GM12878 (cell line): ENCODE results near the gene SLC22A3. TPM values are rescaled to one million over a fixed set of nuclear protein-coding genes. Genes with fewer than 3 reads are reported as not detected.

Source experiments
- ATAC-seq: fragments of 200-7000 bp; cut with Tn5 transposase; 3 replicates; pipeline ENCODE4 v1.9.1; 2020; ENCODE audit warnings: mild to moderate bottlenecking, moderate library complexity
- BruUV-seq: library from RNA; stranded (reverse); fragments of 400-500 nt; replicated peaks from 2 replicates; lab custom pipeline; 2021; lab: Mats Ljungman, UMichigan
- CTCF ChIA-PET: fragments of 300-600 bp; sonication (Branson Sonifier 250); formaldehyde crosslinking; extraction: SDS; loops from one replicate; lab custom pipeline; 2021; ENCODE audit warnings: inconsistent platforms; lab: Yijun Ruan, JAX
- POLR2A ChIA-PET: fragments of 350-600 bp; formaldehyde crosslinking; extraction: SDS; loops from one replicate; lab custom pipeline; 2021; ENCODE audit warnings: inconsistent platforms; lab: Charles Lee
- RAD21 ChIA-PET: fragments of 300-600 bp; sonication (Branson Sonifier 250); formaldehyde crosslinking; loops from one replicate; lab custom pipeline; 2023; ENCODE audit warnings: antibody characterized with exemption; ENCODE audit not compliant: unreplicated experiment; lab: Charles Lee
- SMC1A ChIA-PET: fragments of 300-600 bp; sonication (Branson Sonifier 250); formaldehyde crosslinking; loops from one replicate; lab custom pipeline; 2023; ENCODE audit not compliant: unreplicated experiment, uncharacterized antibody; lab: Charles Lee
- DNase-seq: peaks from one replicate; pipeline ENCODE4 v3.0.0-alpha.2; 2011; ENCODE audit warnings: low read depth, low spot score
- FAIRE-seq: peaks from 3 replicates; lab custom pipeline; 2011; peaks lifted over from hg19 to GRCh38; lab: Jason Lieb, UNC
- H2AFZ ChIP-seq: 2 replicates; pipeline ENCODE4 v1.6.0; 2011; ENCODE audit warnings: low read depth, low read length, control low read depth; ENCODE audit not compliant: control insufficient read depth
- H3K27ac ChIP-seq: 2 replicates; pipeline ENCODE4 v1.5.1; 2011; ENCODE audit warnings: control low read depth; ENCODE audit not compliant: control insufficient read depth, insufficient read depth
- H3K27me3 ChIP-seq, 2 experiments: replicated peaks in 1 of 2; 2 replicates each; pipeline versions ENCODE4 v1.6.0 to v1.6.1; 2011; ENCODE audit warnings: low read length in 1 of 2; ENCODE audit not compliant: control insufficient read depth in 2 of 2, insufficient read depth in 2 of 2
- H3K36me3 ChIP-seq, 2 experiments: 2 replicates each; pipeline ENCODE4 v1.5.1; 2011; ENCODE audit warnings: low read length in 1 of 2; ENCODE audit not compliant: control insufficient read depth in 2 of 2, insufficient read depth in 2 of 2
- H3K4me1 ChIP-seq: 2 replicates; pipeline ENCODE4 v1.6.1; 2011; ENCODE audit warnings: mild to moderate bottlenecking, low read length, moderate library complexity, mixed read lengths; ENCODE audit not compliant: control insufficient read depth, insufficient read depth
- H3K4me2 ChIP-seq: 2 replicates; pipeline ENCODE4 v1.6.0; 2011; ENCODE audit warnings: control low read depth; ENCODE audit not compliant: control insufficient read depth, insufficient read depth
- H3K4me3 ChIP-seq: fragments of 200-600 bp; sonication (generic); 2 replicates; pipeline ENCODE4 v1.5.1; 2016
- H3K79me2 ChIP-seq: 2 replicates; pipeline ENCODE4 v1.6.0; 2011; ENCODE audit warnings: low read length; ENCODE audit not compliant: control insufficient read depth, insufficient read depth
- H3K9ac ChIP-seq: 2 replicates; pipeline ENCODE4 v1.8.0; 2011; ENCODE audit warnings: low read length, control low read depth, mixed read lengths; ENCODE audit not compliant: control insufficient read depth, insufficient read depth
- H3K9me3 ChIP-seq: replicated peaks from 3 replicates; pipeline ENCODE4 v1.5.1; 2011; ENCODE audit warnings: mild to moderate bottlenecking, low read length; ENCODE audit not compliant: control insufficient read depth, insufficient read depth
- H4K20me1 ChIP-seq: 2 replicates; pipeline ENCODE4 v1.6.0; 2011; ENCODE audit not compliant: control insufficient read depth, insufficient read depth
- ATF7 ChIP-seq: fragments of 450-650 bp; IDR thresholded peaks from 2 replicates; pipeline ENCODE4 v1.6.1; 2016; ENCODE audit warnings: low read depth, mild to moderate bottlenecking
- CHD2 ChIP-seq: IDR thresholded peaks from 2 replicates; pipeline ENCODE4 v1.6.1; 2011; ENCODE audit warnings: low read depth, low read length, improper control_type of control experiment, borderline replicate concordance
- FOXK2 ChIP-seq: fragments of 450-650 bp; IDR thresholded peaks from 2 replicates; pipeline ENCODE4 v1.6.1; 2017; ENCODE audit warnings: mild to moderate bottlenecking, moderate library complexity
- HCFC1 ChIP-seq: fragments of 150-350 bp; IDR thresholded peaks from 2 replicates; pipeline ENCODE4 v1.6.1; 2014; ENCODE audit warnings: low read length
- PAX5 ChIP-seq: IDR thresholded peaks from 2 replicates; pipeline ENCODE4 v1.6.1; 2011; ENCODE audit warnings: low read depth, low read length, borderline replicate concordance
- POLR2A ChIP-seq: IDR thresholded peaks from 2 replicates; pipeline ENCODE4 v1.6.1; 2011; ENCODE audit warnings: low read depth, mild to moderate bottlenecking, low read length
- SPI1 ChIP-seq: IDR thresholded peaks from 2 replicates; pipeline ENCODE4 v1.6.1; 2011; ENCODE audit warnings: low read depth, mild to moderate bottlenecking, low read length, moderate library complexity, borderline replicate concordance; ENCODE audit not compliant: insufficient read depth
- SRF ChIP-seq, 2 experiments: IDR thresholded peaks; 2 replicates each; pipeline ENCODE4 v1.6.1; 2011; ENCODE audit warnings: low read depth in 2 of 2, low read length in 2 of 2, mild to moderate bottlenecking in 1 of 2, moderate library complexity in 1 of 2
- WGBS: methylation state at CpG from one replicate; pipeline ENCODE4 v1.1.6; 2016; ENCODE audit warnings: low lambda C conversion rate; ENCODE audit not compliant: insufficient replicate concordance, insufficient coverage; ENCODE audit errors: missing lambda C conversion rate; 5-methylcytosine and 5-hydroxymethylcytosine counted together
- in situ Hi-C: fragments of 300-500 bp; cut with MboI; formaldehyde crosslinking; loops from 9 replicates; pipeline ENCODE4 v1.14.3; 2018; ENCODE audit warnings: mixed read lengths
- intact Hi-C: fragments of 100-400 bp; cut with micrococcal nuclease; formaldehyde crosslinking; loops from one replicate; pipeline ENCODE4 v1.14.2; 2022; ENCODE audit not compliant: unreplicated experiment
- polyA plus RNA-seq, 11 experiments: library from polyadenylated mRNA; depleted of rRNA in 4 of 11; unstranded in 6 of 11; stranded (reverse) in 5 of 11; fragments of >200 nt; fragmentation: Nextera tagmentation in 4 of 11; fragmentation: Illumina TruSeq in 1 of 11; extraction: Ambion mirVana in 4 of 11; extraction: Trizol in 1 of 11; gene quantifications; 1 replicate in 1 of 11; 2 replicates in 10 of 11; pipeline versions ENCODE4 v1.2.1 to v1.2.3, GENCODE V29; 2011 to 2016; ENCODE audit warnings: inconsistent platforms in 2 of 11, missing spikeins in 2 of 11, low read depth in 1 of 11
- total RNA-seq, 4 experiments: library from RNA; depleted of rRNA in 3 of 4; stranded (reverse); fragments of >200 nt in 3 of 4; fragmentation: Illumina TruSeq in 1 of 4; extraction: Trizol in 1 of 4; gene quantifications; 2 replicates each; pipeline versions ENCODE4 v1.2.1 to v1.2.3, GENCODE V29; 2013 to 2021
- TF ChIP-seq, protein P1 (sequence below): IDR thresholded peaks from 2 replicates; pipeline ENCODE4 v1.6.1; 2012; ENCODE audit warnings: low read depth, low read length, improper control_type of control experiment
- TF ChIP-seq, protein P2 (sequence below): fragments of 450-650 bp; formaldehyde crosslinking; IDR thresholded peaks from 2 replicates; pipeline ENCODE4 v1.5.0; 2022; ENCODE audit warnings: mild to moderate bottlenecking, missing genetic modification characterization
- TF ChIP-seq, protein P3 (sequence below): fragments of 150-350 bp; IDR thresholded peaks from 2 replicates; pipeline ENCODE4 v1.6.1; 2016; ENCODE audit warnings: low read depth, low read length

The SLC22A3 gene
- total and polyA plus RNA-seq, 10 of the 15 experiments (the other 5 are each of a cell fraction or from before 2014, with no cell fraction given), result 0.07 to 0.15 TPM; not detected in 8

DNA sequence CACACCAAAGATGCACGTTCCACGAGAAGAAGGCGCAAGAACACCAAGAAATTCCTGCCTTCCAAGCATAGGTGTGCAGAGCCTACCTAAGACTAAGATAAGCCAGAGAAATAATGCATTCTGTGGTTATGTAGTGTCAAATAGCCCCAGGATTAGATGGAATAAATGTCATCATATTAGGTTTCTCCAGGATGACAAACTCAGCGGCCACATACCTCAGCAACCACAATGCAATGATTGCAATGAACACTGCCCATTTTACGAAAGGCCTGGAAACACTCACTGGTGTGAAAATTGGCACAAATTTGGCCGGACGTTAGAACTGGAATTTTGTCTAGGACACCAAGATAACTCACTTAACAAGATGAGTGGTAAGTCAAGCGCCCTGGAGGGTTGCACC, 129.7 kb downstream of the SLC22A3 start:
- no peaks in the 10 kb centered on the region for H3K36me3 ChIP-seq
- intact Hi-C loops, result no loop called here
- no peak overlapping the region for H3K4me2 ChIP-seq
- H2AFZ ChIP-seq, result no peak overlapping the region
- no peaks in the 10 kb centered on the region for H3K4me1 ChIP-seq
- DNase-seq (no peak), FAIRE-seq (no peak), ATAC-seq (no peak)
- CTCF ChIA-PET, result no interaction called here
- POLR2A ChIA-PET, result no interaction called here
- 43% methylated on average over 8 of the region's 8 CpGs for WGBS
- RAD21 ChIA-PET, result no interaction called here
- H3K27me3 ChIP-seq, result no peaks in the 10 kb centered on the region
- no peak overlapping the region for H3K9ac ChIP-seq
- no peak for TF ChIP-seq CHD2
- no peaks in the 10 kb centered on the region for H3K79me2 ChIP-seq
- no peaks in the 10 kb centered on the region for H4K20me1 ChIP-seq
- SMC1A ChIA-PET, result no interaction called here
- H3K4me3 ChIP-seq, result no peak overlapping the region
- H3K27ac ChIP-seq, result no peak overlapping the region
- in situ Hi-C loops, result no loop called here
- no peaks in the 10 kb centered on the region; the same call in 2 of the 3 replicates for H3K9me3 ChIP-seq
- no TSS peak for BruUV-seq

DNA sequence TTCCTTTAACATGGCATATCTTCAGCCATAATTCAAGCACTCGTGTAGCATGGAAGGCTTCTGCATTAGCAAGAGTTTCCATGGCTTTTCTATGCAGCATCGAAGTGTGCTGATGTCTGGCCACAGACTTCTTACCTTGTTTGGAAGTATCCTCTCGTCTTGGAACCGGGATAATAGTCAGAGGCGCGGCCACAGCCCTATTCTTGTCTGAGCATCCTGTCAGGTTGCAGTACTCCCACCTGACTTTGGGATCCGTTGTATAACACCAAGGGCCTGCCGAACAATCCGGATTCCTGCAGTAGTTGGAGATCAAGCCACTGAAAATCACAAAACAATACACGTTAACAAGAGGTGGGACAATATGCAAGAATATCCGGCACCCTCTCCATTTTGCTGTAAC, 138.9 kb downstream of the SLC22A3 start:
- POLR2A ChIA-PET, result no interaction called here
- FAIRE-seq (no peak), DNase-seq (no peak), ATAC-seq (no peak)
- Histone ChIP-seq H2AFZ (no peak overlapping the region), H3K4me1 (no peaks in the 10 kb centered on the region), H4K20me1 (no peaks in the 10 kb centered on the region), H3K27ac (no peak overlapping the region), H3K9ac (no peak overlapping the region), H3K79me2 (no peaks in the 10 kb centered on the region), H3K4me2 (no peak overlapping the region), H3K9me3 (no peaks in the 10 kb centered on the region), H3K36me3 (no peaks in the 10 kb centered on the region), H3K4me3 (no peak overlapping the region), H3K27me3 (no peaks in the 10 kb centered on the region; a peak in 1 of 4 replicates)
- no TSS peak for BruUV-seq
- intact Hi-C loops, result no loop called here
- WGBS, result 26% methylated on average over 11 of the region's 11 CpGs
- CTCF ChIA-PET, result no interaction called here
- SMC1A ChIA-PET, result no interaction called here
- RAD21 ChIA-PET, result no interaction called here
- in situ Hi-C loops, result no loop called here
- no peak for TF ChIP-seq SPI1
- TF ChIP-seq, protein P1, sequence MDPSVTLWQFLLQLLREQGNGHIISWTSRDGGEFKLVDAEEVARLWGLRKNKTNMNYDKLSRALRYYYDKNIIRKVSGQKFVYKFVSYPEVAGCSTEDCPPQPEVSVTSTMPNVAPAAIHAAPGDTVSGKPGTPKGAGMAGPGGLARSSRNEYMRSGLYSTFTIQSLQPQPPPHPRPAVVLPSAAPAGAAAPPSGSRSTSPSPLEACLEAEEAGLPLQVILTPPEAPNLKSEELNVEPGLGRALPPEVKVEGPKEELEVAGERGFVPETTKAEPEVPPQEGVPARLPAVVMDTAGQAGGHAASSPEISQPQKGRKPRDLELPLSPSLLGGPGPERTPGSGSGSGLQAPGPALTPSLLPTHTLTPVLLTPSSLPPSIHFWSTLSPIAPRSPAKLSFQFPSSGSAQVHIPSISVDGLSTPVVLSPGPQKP, result no peak
- TF ChIP-seq POLR2A, result no peak
- no peak for TF ChIP-seq ATF7
- TF ChIP-seq FOXK2, result no peak
- TF ChIP-seq, protein P2, sequence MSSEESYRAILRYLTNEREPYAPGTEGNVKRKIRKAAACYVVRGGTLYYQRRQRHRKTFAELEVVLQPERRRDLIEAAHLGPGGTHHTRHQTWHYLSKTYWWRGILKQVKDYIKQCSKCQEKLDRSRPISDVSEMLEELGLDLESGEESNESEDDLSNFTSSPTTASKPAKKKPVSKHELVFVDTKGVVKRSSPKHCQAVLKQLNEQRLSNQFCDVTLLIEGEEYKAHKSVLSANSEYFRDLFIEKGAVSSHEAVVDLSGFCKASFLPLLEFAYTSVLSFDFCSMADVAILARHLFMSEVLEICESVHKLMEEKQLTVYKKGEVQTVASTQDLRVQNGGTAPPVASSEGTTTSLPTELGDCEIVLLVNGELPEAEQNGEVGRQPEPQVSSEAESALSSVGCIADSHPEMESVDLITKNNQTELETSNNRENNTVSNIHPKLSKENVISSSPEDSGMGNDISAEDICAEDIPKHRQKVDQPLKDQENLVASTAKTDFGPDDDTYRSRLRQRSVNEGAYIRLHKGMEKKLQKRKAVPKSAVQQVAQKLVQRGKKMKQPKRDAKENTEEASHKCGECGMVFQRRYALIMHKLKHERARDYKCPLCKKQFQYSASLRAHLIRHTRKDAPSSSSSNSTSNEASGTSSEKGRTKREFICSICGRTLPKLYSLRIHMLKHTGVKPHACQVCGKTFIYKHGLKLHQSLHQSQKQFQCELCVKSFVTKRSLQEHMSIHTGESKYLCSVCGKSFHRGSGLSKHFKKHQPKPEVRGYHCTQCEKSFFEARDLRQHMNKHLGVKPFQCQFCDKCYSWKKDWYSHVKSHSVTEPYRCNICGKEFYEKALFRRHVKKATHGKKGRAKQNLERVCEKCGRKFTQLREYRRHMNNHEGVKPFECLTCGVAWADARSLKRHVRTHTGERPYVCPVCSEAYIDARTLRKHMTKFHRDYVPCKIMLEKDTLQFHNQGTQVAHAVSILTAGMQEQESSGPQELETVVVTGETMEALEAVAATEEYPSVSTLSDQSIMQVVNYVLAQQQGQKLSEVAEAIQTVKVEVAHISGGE (CRISPR knock-in tag), result no peak
- TF ChIP-seq PAX5, result no peak
- no peak for TF ChIP-seq SRF (IDR thresholded peaks at IDR 0.05; ENCODE audit: low read depth in 2 of 2, low read length in 2 of 2)
- no peak for TF ChIP-seq HCFC1
- TF ChIP-seq, protein P3, sequence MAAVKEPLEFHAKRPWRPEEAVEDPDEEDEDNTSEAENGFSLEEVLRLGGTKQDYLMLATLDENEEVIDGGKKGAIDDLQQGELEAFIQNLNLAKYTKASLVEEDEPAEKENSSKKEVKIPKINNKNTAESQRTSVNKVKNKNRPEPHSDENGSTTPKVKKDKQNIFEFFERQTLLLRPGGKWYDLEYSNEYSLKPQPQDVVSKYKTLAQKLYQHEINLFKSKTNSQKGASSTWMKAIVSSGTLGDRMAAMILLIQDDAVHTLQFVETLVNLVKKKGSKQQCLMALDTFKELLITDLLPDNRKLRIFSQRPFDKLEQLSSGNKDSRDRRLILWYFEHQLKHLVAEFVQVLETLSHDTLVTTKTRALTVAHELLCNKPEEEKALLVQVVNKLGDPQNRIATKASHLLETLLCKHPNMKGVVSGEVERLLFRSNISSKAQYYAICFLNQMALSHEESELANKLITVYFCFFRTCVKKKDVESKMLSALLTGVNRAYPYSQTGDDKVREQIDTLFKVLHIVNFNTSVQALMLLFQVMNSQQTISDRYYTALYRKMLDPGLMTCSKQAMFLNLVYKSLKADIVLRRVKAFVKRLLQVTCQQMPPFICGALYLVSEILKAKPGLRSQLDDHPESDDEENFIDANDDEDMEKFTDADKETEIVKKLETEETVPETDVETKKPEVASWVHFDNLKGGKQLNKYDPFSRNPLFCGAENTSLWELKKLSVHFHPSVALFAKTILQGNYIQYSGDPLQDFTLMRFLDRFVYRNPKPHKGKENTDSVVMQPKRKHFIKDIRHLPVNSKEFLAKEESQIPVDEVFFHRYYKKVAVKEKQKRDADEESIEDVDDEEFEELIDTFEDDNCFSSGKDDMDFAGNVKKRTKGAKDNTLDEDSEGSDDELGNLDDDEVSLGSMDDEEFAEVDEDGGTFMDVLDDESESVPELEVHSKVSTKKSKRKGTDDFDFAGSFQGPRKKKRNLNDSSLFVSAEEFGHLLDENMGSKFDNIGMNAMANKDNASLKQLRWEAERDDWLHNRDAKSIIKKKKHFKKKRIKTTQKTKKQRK, result no peak
